ENCODE data around the gene TAAR6.

DNA sequence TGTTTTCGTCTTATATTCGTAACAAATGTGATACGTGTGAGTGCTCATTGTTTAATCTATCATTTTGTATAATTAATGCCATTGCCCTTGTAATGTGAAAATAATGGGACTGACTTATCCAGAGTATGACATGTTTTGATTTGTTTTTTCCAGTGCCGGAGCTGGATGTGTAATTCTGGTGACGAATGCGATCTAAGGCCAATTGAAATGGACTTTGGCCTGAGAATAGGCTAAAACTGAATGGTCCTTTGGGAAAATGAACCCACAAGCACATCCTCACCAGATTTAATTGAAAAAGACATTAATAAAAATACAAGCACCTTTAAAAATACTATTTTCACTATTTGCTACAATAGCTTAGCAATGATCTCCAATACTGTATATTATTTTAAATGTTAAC lies 26.1 kb downstream of the TAAR6 start:
- TF ChIP-seq CTCF (IDR thresholded peaks at IDR 0.05), result no peak
- no peak for TF ChIP-seq EP300 (IDR thresholded peaks at IDR 0.05)
- TF ChIP-seq POLR2AphosphoS5 (IDR thresholded peaks at IDR 0.05), result no peak

Data from sigmoid colon (tissue), 4 donors.